Stimulated activated CD8-positive, alpha-beta memory T cell treated with anti-CD3 and anti-CD28 coated beads, Interleukin-4, amount 100 ng/mL, for 48 hours (primary cell): ENCODE measurements around the gene RASA2.
A peak's percentile ranks its signal among the peaks of the same experiment; 100 is the strongest.

Experiments
- DNase-seq: peaks from one replicate; pipeline ENCODE4 v3.0.0-alpha.2; 2020

The RASA2 gene

DNA sequence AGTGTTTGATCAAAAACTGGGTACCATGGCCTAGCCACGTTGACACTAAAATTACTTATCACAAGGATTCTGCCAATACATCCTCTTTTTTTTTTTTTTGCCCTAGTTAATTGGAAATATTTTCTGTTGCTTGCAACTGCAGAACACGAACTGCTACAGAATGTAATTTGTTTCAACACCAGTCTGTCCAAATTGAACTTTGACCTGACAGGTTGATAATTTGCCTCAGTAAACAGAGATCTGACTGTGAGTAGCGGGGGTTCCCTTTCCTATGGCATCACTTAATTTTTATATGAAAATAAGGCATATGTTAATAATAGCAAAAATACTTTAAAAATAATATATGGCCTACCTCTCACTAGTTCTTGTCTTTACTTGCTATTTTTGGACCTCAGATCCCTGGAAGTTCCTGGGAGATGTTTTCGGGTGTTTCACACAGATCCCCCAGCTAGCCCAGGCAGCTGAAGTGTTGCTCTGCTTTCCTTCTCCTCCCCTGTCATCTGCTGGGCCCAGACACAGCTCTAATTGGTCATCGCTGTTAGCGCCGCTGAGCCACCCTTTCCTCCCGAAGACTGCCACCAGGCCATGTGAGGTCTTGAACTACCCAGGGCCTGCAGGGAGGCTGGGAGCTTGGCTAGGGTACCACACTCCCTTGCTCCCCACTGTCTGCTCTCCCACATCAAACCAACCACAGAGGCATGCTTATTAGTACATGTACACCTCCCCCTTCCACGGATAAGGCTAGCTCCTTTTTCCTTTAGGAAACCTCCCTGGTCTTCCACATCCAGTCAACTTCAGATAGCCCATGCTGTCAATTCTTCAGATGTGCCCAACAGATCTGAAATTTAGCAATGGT is 161.5 kb downstream of the RASA2 start:
- DNase-seq = no peak

DNA sequence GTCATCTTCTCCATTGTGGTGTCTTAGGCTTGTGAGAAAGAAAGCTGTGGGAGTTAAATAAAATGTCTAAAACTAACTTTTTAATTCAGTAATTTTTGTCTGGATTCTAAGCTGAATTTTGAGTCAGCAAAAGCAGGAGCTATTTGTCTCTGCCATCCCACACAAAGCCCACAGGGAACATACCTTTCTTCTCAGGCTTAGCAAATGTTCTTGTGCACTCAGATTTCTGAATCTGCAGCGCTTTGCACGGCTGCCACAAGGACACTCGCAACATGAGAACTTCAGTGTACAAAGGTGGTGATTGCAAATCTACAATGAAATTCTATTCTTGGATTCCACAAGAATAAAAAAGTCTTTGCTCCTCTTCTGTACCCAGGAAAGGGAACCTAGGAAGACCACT is 163.0 kb downstream of the RASA2 start:
- DNase-seq = no peak

DNA sequence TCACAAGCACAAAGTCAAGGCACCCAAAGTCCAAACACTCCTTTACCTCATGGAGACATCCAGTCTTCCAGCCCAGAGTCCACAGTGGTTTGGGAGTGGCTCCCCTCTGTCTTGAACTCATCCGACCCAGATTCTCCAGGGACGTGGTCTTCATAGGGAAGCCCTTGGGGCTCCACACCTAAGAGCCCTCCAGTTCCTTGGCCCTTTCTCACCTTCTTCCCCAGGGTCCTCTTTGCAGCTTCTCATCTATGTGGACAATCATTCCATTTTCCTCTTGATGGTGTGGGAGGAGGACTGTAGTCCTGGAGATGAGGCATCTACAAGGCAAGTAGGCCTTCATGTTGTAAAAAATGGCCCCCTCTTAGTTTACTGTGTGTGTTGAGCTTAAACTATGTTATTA is 164.0 kb downstream of the RASA2 start:
- no peak for DNase-seq

DNA sequence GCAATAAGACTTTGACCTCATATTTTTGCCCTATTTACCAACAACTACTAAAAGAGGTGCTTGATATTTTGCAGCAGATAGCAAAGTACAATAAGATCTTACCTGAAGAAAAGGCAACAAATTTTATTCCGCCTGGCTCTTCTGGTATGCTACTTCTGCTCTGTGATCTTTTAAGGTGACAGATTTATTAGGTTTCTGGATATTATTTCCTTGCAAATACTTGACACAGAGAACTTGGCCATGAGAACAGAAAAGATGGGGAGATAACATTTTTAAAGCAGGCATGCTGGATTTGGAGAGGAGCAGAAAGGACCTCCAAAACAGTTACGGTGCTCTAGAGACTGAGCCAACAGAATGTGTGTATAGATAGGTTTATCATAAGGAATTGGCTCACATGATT is 164.6 kb downstream of the RASA2 start:
- no peak for DNase-seq

DNA sequence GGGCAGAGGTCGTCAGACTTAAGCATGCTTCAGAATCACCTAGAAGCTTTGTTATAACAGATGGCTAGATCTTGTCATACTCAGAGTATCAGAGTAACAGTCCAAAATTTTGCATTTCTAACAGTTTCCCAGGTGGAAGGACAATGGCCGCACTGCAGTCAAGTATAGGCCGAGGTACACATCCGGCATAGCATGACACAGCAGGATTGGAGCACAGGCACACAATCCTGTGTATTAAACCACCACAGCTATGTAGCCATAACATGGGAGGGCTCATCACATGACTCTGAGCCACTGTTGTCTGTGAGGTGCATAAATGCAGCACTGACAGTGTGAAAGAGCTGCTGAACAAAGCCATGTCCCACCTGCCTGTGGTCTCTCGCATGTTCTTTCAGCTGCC is 165.5 kb downstream of the RASA2 start:
- no peak for DNase-seq

DNA sequence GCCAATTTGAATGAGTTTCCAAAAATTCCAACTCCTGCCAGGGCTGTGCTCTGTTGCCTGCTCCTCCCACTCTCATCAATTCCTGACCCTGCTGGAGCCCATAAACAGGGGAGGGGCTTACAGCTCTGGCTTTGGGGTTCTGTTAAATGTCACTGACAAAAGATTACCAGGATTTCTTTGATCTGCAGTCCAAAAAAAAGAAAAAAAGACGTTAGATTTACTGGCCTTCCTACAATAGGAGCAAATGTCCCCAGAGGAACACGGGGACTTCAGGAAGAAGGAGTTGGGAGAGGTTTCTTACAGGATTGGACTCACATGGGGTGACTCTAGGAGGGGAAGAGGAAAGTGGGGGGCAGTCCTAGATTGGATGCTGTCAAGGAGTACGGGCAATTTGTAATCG is 167.0 kb downstream of the RASA2 start:
- no peak for DNase-seq

DNA sequence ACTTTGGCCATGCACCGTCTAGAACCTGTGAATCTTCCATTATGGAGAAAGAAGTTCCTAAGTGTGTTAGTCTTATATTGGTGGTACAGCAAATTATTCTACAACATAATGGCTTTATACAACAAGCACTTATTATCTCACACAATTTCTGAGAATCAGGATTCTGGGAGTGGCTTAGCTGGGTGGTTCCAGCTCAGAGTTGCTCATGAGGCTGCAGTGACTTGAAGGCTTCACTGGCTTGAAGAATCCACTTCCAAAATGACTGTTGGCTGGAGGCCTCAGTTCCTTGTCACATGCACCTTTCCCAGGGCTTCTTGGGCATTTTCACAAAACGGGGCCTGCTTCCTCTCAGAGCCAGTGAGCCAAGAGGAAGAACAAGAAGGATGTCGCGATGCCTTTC is 169.0 kb downstream of the RASA2 start:
- no peak for DNase-seq

DNA sequence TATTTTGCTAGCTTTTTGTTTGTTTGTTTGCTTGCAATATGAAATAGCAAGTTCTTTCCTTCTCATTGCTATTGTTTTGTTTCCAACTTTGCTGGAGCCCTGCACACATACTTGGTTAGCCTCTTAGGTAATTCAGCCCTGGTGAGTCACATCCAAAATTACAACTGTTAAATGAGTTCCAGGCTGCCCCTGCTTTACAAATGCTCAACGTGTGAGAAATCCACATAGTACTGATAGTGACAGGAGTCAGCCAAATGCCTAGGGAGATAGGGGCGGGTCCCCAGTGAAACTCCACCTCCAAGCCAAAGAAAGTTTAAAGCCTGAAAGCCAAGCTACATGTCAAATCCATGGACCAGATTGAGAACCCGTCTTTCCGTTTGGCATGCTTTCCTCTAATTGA is 169.9 kb downstream of the RASA2 start:
- no peak for DNase-seq

DNA sequence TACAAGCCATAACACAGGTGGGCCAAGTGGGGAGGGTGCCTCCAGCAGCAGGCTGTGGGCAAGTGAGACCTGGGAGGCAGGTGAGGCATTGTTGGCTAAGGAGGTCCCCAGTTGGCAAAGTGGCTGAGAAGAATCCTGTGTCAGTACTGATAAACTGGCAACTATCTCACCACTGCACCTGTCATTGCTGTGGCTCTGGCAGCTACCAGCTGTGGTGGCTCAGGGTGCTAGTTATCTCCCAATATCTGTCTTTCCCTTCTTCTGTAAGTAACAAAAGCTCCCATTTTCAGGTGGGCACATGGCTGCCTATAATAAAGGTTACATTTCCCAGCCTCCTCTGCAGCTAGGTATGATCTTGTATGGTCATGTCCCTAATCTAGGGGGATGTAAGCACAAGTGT is 170.7 kb downstream of the RASA2 start:
- DNase-seq = no peak

DNA sequence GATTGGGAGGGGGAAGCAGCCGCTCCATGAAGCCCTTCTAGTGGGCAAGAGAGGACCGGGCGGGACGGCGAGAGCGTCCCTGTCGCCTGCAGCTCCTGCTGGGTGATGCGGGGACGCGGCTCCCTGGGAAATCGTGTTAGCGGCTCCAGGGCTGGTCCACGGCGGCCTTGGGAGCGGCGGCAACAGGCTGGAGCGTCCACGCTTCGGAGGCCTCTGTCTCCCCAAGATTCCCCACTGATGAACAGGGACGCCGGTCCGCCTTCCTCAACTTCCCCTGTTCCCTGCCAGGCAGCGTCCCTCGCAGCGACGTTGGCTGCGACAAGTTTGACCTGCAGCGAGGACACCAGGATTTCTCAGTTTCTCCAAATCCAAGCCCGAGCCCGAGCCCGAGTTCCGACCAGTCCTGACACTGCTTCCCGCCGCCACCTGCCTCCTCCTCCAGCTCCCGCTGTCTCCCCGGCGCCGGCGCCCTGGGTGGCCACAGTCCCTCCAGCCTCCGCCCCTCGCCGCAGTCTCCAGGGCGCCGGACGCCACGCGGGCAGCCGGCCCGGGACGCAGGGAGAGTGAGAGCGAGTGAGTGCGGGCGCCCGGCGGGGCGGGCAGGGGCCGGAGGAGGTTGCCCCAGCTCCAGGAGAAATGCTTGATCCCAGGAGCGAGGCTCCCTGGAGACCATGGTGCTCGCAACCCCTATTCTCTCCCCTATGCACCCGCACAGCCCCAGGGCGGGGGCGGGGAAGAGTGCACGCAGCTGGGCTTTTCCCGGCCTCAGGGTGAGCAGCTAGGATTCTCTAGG is 173.2 kb downstream of the RASA2 start:
- DNase-seq = peak; percentile 31

DNA sequence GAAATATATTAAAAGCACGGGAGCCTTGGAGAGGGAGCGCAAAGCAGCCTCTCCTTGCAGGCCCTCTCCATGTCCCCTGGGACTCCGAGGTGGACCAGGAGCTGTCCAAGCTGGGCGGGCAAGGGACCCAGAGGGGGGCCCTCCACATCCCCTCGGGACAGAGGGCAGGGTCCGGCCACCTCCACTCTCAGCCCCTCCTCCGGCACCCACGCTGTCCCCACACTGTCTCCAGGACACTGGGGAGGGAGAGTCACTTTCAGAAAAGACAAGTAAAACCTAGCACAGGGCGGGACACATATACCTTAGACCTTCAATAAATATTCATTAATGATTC is 173.8 kb downstream of the RASA2 start:
- no peak for DNase-seq

DNA sequence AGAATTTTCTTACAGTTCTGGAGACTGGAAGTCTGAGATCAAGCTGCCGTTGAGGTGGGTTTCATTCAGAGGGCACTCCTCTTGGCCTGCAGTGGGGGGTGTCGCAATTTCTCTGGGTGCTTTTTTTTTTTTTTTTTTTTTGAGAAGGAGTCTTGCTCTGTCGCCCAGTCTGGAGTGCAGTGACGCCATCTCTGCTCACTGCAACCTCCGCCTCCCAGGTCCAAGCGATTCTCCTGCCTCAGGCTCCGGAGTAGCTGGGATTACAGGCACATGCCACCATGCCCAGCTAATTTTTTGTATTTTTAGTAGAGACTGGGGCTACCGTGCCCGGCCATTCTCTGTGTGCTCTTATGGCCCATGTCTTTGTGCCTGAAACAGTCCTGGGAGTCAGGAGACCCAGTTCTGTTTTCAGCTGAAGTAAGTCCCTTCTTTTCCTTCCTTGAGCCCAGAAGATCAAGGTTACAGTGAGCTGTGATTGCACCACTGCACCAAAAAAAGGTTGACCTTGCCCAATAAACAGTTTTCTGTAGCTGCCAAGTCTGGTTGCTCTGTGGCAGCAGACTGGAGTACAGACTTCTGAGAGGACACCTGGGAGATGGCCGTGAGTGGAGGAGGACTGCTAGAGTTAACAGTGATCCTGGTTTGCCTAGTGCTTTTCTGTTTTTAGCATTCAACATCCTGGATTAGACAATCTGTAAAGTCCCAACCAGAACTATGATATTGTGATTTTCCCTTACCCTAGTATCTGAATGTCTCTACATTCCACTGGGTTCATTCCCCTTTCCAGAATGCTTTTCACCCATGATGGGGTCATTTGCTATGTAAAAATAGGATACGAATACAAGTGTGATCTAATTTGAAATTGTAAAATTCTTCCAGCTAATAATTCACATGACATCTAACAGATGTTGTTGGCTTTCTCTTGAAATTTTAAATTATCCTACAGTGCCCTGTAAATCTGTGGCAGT is 174.7 kb downstream of the RASA2 start:
- DNase-seq = no peak

DNA sequence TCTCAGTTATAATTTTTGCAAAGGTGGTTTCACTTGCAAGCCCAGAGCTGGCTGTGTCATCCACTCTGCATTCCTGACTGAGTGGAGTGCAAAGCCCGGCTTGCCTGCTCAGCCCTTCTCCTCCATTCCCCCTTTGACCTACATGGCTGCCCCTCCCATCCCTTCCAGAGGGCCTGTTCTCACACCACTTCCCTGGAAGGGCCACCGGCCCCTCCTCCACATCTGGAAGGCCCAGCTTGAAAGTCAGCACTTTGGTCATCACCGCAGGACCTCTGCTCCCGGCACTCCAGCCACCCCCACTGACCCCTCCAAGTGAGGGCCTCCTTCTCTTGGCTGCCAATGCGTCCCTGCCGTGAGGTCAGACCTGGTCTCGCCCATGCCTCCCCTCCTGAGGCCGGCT is 177.2 kb downstream of the RASA2 start:
- DNase-seq = no peak
